ENCODE measurements around the gene ADCY4. TPM values are rescaled to one million over a fixed set of nuclear protein-coding genes. Genes with fewer than 3 reads are reported as not detected.
A peak's percentile ranks its signal among the peaks of the same experiment; 100 is the strongest.

ADCY4 gene
- total RNA-seq, 1 donor = 1.2 TPM

DNA sequence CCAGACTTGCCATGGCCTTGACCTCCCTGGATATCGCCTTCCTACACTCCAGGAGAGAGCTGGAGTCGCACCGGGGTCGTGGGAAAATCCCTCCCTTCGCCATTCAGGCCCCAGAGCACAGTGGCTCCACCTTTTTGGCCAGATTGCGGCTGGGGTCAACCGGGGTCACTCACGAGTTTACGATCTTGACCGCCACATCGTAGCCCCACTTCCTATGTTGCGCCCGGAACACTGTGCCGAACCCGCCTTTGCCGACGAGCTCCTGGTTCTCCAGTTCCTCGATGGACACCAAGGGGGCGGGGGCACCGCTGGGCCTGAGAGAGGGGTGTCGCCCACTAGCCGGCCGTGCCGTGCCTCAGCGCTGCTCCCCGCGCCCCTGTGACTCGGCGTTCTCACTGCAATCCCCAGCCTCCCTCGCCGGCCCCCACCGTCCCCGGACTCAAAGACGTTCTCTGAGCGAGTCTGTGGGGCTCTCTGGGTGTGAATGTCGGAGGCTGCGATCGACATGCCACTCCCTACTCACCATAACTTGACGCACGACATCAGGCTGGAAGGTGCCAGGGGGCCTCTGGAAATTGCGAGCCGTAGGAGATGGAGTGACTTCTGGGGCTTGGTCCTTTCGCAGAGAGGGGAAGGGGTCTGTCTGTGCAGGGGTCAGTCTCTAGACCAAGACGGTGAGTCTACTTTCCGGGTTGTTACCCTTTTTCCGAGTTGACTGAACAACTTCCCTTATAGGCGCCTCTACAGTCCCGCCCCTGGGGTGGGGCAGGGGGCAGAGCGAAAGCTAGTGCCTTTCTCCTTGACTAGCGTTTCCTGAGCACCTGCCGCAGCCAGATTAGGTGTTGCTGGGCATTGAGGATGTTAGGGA lies 4.6 kb upstream of the ADCY4 start, which contains the start of gene RIPK3:
Gene RIPK3 (minus strand): TSS at position 708 of the 868 bp plus-strand sequence. CDS start 165 bp downstream, at position 543.
- H3K4me3 ChIP-seq (ENCODE audit: low read depth, low read length) = no peak within 1 kb of the TSS
- TF ChIP-seq, protein P1, sequence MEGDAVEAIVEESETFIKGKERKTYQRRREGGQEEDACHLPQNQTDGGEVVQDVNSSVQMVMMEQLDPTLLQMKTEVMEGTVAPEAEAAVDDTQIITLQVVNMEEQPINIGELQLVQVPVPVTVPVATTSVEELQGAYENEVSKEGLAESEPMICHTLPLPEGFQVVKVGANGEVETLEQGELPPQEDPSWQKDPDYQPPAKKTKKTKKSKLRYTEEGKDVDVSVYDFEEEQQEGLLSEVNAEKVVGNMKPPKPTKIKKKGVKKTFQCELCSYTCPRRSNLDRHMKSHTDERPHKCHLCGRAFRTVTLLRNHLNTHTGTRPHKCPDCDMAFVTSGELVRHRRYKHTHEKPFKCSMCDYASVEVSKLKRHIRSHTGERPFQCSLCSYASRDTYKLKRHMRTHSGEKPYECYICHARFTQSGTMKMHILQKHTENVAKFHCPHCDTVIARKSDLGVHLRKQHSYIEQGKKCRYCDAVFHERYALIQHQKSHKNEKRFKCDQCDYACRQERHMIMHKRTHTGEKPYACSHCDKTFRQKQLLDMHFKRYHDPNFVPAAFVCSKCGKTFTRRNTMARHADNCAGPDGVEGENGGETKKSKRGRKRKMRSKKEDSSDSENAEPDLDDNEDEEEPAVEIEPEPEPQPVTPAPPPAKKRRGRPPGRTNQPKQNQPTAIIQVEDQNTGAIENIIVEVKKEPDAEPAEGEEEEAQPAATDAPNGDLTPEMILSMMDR (IDR thresholded peaks at IDR 0.05; ENCODE audit: insufficient read depth, low read length) = no peak
- no peak for DNase-seq (ENCODE audit: low read depth)

DNA sequence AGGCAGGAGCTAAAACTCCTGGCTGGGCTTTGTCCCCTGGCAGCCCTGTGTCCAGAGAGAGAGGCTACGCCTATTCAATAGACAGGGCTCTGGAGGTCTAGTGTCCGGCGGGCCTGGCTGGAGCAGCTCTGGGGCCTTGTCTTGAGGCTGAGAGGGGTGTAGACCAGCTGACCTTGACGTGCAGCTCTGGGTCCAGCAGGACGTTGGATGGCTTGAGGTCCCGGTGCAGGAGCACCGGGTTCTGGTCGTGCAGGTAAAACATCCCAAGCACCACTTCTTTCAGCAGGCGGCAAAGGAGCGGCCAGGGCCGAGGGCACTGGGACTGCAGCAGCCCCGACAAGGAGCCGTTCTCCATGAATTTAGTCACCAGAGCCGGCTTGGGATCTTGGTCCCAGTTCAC lies 4.0 kb upstream of the ADCY4 start:
- no peak overlapping the region for H3K4me3 ChIP-seq (ENCODE audit: low read depth, low read length)
- TF ChIP-seq, protein P1 (IDR thresholded peaks at IDR 0.05; ENCODE audit: insufficient read depth, low read length) = no peak
- no peak for DNase-seq (ENCODE audit: low read depth)

- H3K4me3 ChIP-seq (ENCODE audit: low read depth, low read length) = no peak overlapping the region
- TF ChIP-seq, protein P1 (IDR thresholded peaks at IDR 0.05; ENCODE audit: insufficient read depth, low read length) = no peak
- DNase-seq (ENCODE audit: low read depth) = no peak
Measured at GRCh38 chr14:24337824-24338175, 2.9 kb upstream of the ADCY4 start.

DNA sequence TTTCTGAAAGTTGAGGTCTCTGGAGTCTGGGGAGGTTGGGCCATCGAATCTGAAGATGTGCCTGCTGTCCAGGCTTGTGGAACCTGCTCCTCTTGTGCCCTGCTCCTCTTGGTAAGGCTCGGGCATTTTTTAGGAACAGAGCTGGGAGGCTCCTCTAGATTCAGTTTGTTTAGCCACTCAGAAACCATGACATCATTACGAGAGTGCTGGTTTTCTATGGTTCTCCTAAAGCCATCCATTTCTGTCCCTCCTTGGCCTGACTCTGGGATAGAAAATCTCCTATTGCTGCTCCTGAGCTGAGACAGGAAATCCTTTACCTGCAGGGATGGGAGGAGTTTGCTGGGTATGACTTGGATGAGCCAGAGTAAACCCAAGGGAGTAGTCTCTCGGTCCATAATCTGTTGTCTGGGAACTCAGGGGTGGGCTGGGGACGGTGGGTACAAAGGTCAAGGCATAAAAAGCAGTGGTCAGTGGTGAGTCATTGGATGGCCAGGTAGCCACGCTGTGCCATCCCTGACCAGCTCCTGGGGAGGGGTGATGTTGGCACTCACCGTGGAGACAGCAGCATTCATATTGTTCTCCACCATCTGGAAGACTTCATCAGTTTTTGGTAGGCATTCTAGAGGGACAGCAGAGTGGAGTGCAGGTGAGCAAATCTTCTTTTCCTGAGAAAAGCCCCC lies 2.4 kb upstream of the ADCY4 start:
- TF ChIP-seq, protein P1 (IDR thresholded peaks at IDR 0.05; ENCODE audit: insufficient read depth, low read length) = no peak
- no peak overlapping the region for H3K4me3 ChIP-seq (ENCODE audit: low read depth, low read length)
- no peak for DNase-seq (ENCODE audit: low read depth)

DNA sequence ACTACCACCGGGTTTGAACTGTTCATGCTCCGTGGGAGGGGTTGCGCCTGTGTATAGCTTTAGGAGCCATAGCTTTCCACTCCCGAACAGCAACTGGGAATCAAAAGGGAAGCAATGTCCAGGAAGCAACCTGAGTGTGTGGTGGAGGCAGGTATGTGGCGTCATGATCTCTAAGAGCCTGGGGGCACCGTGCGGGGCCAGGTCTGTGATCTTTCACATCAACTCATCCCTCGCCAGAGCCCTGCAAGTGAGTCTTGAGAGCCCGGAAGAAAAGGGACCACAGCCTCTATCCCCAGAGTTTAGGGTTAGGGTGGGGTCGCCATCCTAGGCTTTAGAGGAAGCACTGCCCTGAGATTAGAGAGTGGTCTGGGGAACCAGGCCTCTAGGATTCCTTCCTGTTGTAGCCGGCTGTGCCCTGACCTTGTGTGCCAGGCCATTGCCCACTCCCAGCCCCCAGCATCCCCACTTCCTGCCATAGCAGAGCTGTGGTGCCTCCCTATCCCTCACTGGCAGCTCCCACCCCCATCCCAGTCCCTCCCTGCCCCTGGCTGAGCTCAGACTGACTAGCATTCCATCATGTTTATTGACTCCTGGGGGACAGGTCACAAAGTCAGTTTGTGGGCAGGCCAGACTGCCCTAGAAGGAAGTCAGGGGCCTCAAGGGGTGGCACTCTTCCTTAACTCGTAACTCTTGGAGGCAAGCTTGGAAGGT lies 745 bp upstream of the ADCY4 start:
- no peak for DNase-seq (ENCODE audit: low read depth)
- TF ChIP-seq, protein P1 (IDR thresholded peaks at IDR 0.05; ENCODE audit: insufficient read depth, low read length) = no peak
- H3K4me3 ChIP-seq (ENCODE audit: low read depth, low read length) = no peak overlapping the region

DNA sequence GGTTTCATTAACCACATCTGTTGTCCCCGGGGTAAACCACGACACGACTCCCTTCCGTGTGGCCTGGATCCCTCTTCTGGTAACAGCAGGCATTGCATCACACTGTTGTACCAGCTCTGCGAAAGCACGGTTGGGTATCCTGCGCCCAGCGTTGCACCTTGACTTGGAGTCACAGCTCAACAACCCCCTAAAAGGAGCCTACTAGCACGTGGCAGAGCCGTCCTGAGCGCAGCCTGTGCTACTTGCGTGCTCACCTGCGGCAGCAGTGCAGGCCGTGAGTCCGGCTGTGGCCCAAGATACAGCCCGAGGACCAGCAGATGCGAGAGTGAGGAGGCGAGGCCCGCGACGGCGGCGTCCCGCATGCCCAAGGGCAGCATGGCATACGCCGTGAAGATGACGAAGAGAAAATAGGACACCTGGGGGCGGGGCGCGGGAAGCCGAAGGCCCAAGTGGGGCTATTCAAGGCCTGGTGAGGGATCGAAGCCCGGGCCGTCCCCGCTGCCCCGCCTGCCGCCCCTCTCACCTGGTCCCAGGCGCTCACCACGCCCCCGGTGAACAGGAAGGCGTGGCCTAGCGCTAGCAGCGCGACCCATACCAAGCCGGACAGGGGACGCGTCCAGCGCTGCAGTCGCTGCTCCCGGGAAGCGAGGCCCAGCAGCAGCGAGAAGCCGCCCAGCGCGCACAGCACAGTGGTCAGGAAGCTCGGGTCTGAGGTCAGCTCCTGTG lies 2.4 kb downstream of the ADCY4 start:
- H3K4me3 ChIP-seq (ENCODE audit: low read depth, low read length) = peak overlapping the region; percentile 22
- peak; percentile 63 for DNase-seq (ENCODE audit: low read depth)
- TF ChIP-seq, protein P1 (IDR thresholded peaks at IDR 0.05; ENCODE audit: insufficient read depth, low read length) = peak; percentile 86
